ENCODE results near the gene PKD1L1. TPM values are rescaled to one million over a fixed set of nuclear protein-coding genes. Genes with fewer than 3 reads are reported as not detected.

The PKD1L1 gene
- total RNA-seq, 4 donors from 2014 or later = 0.38 to 81.7 (median 0.82) TPM

DNA sequence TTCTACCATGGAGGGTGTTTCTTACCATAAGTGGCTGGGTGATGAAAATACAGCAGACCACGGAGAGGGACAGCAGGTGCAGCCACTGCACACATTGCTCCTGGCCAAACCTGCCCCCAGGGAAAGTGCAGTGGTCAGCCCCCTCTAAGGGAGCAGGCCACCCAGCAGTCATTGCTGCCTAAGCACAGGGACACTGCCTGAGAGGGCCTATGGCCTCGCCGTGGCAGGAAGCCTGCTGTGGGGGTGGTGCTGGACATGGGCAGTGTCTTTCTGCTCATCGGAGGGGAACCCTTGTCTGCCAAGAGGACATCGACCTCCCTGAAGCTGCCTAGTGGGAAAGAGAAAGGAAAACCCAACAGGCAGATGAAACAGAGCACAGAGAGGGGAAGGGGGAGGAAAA, 118.3 kb downstream of the PKD1L1 start:
- DNase-seq (ENCODE audit: low spot score) = no peak
- no peak for ATAC-seq (ENCODE audit: low FRiP score)
- TF ChIP-seq, protein P1, sequence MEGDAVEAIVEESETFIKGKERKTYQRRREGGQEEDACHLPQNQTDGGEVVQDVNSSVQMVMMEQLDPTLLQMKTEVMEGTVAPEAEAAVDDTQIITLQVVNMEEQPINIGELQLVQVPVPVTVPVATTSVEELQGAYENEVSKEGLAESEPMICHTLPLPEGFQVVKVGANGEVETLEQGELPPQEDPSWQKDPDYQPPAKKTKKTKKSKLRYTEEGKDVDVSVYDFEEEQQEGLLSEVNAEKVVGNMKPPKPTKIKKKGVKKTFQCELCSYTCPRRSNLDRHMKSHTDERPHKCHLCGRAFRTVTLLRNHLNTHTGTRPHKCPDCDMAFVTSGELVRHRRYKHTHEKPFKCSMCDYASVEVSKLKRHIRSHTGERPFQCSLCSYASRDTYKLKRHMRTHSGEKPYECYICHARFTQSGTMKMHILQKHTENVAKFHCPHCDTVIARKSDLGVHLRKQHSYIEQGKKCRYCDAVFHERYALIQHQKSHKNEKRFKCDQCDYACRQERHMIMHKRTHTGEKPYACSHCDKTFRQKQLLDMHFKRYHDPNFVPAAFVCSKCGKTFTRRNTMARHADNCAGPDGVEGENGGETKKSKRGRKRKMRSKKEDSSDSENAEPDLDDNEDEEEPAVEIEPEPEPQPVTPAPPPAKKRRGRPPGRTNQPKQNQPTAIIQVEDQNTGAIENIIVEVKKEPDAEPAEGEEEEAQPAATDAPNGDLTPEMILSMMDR (IDR thresholded peaks at IDR 0.05) = no peak

DNA sequence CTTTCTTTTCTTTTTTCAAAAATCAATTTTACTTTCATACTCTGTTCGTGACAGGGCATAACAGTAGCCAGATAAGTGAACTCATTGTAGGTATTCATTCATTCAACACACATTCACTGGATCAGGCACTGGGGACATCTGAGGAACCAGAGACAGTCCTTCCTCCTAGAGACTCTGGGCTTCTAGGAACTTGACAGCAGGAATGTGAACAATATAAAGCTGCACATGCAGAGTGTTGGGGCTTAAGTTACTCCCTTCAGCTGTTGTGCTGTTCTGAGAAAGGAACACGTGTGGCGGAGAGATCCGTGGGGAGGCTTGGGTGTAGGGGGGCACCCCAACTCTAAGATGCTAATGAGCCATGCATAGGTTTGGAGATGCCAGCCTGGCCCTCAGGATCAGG, 120.4 kb downstream of the PKD1L1 start:
- no peak for DNase-seq (ENCODE audit: low spot score)
- no peak for ATAC-seq (ENCODE audit: low FRiP score)

DNA sequence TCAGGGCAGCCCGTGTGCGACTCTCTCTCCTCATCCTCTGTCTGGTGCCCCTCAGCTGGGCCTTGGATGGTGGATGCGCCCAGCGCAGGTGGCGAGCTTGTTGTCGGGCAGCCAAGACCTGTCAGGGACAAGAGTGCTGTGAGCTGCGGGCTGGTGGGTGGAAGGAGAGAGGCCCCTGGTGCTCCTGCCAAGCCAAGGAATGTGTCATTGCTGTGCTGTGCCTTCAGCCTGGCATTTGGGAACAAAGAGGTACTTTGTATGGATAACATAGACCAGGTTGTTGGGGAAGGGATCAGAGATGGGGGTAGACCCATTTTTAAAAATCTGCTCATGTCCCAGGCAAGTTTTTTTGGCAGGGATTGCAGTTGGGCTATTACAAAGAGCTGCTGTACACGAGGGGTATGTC, 120.9 kb downstream of the PKD1L1 start:
- TF ChIP-seq, protein P1 (IDR thresholded peaks at IDR 0.05) = no peak
- DNase-seq (ENCODE audit: low spot score) (no peak), ATAC-seq (ENCODE audit: low FRiP score) (no peak)

More for the DNA sequence above, 120.4 kb downstream of the PKD1L1 start:
- TF ChIP-seq, protein P1 (IDR thresholded peaks at IDR 0.05) = no peak

DNA sequence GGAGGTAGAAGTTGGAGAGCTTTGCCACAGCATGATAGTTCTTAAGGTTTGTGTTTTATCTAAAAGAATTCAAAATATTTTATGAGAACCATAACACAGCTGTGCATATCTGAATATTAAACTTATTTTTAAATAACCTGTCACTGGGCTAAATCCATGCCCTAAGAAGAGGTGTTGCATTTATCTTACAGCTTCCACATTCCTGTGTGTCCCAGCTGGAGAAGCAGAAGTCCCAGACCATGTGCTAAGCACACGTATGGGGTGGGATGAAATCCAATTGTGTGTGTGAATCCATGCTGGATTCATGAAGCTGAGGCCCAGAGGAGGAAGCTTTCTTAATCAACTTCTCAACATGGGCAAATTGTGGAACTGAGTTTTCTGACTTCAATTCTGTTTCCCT, 121.5 kb downstream of the PKD1L1 start:
- TF ChIP-seq, protein P1 (IDR thresholded peaks at IDR 0.05) = no peak
- no peak for ATAC-seq (ENCODE audit: low FRiP score)
- no peak for DNase-seq (ENCODE audit: low spot score)

DNA sequence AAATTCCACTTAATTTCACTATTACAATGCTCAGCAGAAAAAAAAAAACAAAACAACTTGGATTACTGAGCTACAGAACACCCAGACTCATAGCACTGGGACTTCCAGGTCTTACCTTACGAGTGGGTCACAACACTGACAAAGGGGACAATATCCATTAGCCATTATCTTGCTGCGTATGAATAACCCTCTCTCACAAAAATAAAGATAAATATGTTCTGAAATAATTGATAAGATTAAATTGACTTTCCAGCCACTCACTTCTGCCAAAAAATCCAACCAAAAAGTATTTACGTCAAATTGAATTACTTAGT, 128.7 kb downstream of the PKD1L1 start:
- DNase-seq (ENCODE audit: low spot score) = no peak
- TF ChIP-seq, protein P1 (IDR thresholded peaks at IDR 0.05) = no peak
- ATAC-seq (ENCODE audit: low FRiP score) = no peak

DNA sequence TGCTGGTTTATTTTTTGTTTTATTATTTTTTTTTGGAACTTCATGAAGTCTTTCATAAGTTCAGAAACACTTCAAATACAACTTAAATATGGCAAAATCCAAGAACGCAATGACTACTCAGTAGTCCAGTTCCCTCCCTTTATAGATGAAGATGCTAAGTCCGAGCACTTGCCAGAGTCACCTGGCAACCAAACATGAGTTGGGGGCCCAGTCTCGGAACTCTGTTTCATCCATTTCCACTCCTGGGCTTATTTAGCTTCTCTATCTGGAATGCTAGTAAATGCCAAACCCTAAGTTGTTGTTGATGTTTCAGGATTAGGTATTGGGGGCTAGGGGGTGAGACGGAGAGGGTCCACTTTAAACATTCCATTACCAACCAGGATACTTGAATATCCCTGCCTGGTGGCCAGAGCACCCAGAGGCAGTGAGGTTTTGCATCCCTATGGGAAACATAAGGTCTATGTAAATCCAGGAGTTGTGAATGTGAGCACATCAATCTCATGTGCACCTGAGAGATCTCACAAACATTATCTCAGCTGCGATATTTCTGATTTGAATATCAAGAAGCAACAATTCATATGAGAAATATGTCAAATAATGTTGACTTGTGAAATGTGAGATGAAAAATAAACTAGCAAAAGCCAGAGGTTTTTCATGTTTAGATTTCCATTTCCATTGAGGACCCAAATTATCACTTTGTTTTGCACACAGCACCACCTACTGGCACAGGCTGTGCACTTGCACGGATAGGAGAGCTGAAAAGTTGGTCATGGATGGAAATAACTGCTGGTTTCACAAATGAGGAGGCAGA, 129.3 kb downstream of the PKD1L1 start:
- DNase-seq (ENCODE audit: low spot score) = peak; percentile 46
- ATAC-seq (ENCODE audit: low FRiP score) = peak; percentile 64
- TF ChIP-seq, protein P1 (IDR thresholded peaks at IDR 0.05) = peak in 2 of 3 donors; percentile 39 to 58

DNA sequence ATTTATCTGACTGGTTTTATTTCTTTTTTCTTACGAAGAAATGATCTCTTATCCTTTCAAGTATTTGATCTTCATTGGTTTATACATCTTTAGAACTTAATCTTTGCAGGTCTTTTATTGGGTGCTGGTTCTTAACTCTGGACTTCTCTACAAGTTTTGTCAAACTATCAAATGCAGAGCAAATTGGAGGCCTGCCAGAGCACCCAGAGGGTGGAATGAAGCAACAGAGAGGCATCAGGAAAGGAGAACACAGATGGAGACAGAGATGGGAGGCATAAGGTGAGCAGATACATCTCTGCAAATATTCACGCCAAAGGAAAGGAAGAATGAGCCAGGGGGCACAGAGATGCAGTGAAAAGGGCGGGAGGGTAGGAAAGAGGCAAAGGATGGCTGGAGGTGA, 130.3 kb downstream of the PKD1L1 start:
- no peak for DNase-seq (ENCODE audit: low spot score)
- no peak for ATAC-seq (ENCODE audit: low FRiP score)
- TF ChIP-seq, protein P1 (IDR thresholded peaks at IDR 0.05) = no peak
